ENCODE measurements around the gene ALOX15.

GRCh38 chr17:4604111-4604644 is 37.3 kb downstream of the ALOX15 start:
- TF ChIP-seq POLR2A (IDR thresholded peaks at IDR 0.05) (no peak), EP300 (IDR thresholded peaks at IDR 0.05) (no peak), CTCF (IDR thresholded peaks at IDR 0.05) (no peak)

Data from gastroesophageal sphincter (tissue), 3 donors.